Central memory CD8-positive, alpha-beta T cell (primary cell): ENCODE data around the gene EXO5.
"Not testable (repeated sequence)": the region's sequence is repeated elsewhere in the genome, so short reads cannot be mapped to it uniquely, and the experiment has no call there.

ENCODE experiments used
- ATAC-seq: fragments of 150-1000 bp; cut with Tn5 transposase; replicated peaks from 2 replicates; pipeline ENCODE4 v1.10.0; 2022; ENCODE audit warnings: mild to moderate bottlenecking, moderate FRiP score, moderate number of reproducible peaks; ENCODE audit not compliant: poor library complexity, severe bottlenecking; ENCODE audit errors: extremely low read depth
- DNase-seq, 2 donors: peaks; one replicate each; pipeline ENCODE4 v3.0.0; 2021; ENCODE audit warnings: low spot score in 2 of 2
- H3K27ac Mint-ChIP-seq: one replicate; pipeline ENCODE4 v1.8.0; 2022; ENCODE audit warnings: low read depth, mild to moderate bottlenecking, moderate library complexity, mixed read lengths
- H3K27me3 Mint-ChIP-seq: one replicate; pipeline ENCODE4 v1.8.0; 2022; ENCODE audit warnings: mixed read lengths
- H3K36me3 Mint-ChIP-seq: one replicate; pipeline ENCODE4 v1.8.0; 2022; ENCODE audit warnings: mild to moderate bottlenecking, moderate library complexity, mixed read lengths; ENCODE audit not compliant: insufficient read depth
- H3K4me1 Mint-ChIP-seq: one replicate; pipeline ENCODE4 v1.8.0; 2022; ENCODE audit warnings: mixed read lengths
- H3K4me3 Mint-ChIP-seq: one replicate; pipeline ENCODE4 v1.8.0; 2022; ENCODE audit warnings: mild to moderate bottlenecking, moderate library complexity, mixed read lengths
- H3K9me3 Mint-ChIP-seq: one replicate; pipeline ENCODE4 v1.8.0; 2022; ENCODE audit warnings: mixed read lengths

Gene EXO5

GRCh38 chr1:40530735-40531380 lies 22.3 kb downstream of the EXO5 start:
- Mint-ChIP-seq H3K36me3 (peaks cover 5% of the 10 kb centered on the region), H3K27me3 (peaks cover 16% of the 10 kb centered on the region), H3K4me1 (peaks cover 27% of the 10 kb centered on the region), H3K9me3 (peaks cover 6% of the 10 kb centered on the region), H3K27ac (peak overlapping the region; percentile 96), H3K4me3 (peak overlapping the region; percentile 96)
- no peak for ATAC-seq
- no peak for DNase-seq

- Mint-ChIP-seq H3K4me1 (peaks cover 27% of the 10 kb centered on the region), H3K4me3 (peak within 1 kb of the TSS; percentile 96), H3K36me3 (peaks cover 5% of the 10 kb centered on the region), H3K27ac (peak within 1 kb of the TSS; percentile 96), H3K27me3 (peaks cover 10% of the 10 kb centered on the region), H3K9me3 (peaks cover 6% of the 10 kb centered on the region)
- peak; percentile 96 for ATAC-seq
- DNase-seq, result peak; percentile 54 to 72
These were observed 23.0 kb downstream of the EXO5 start, which contains the start of gene ZNF684 for GRCh38 chr1:40531381-40532061. Gene ZNF684, plus strand, starts transcription at chr1:40531637. Its CDS starts 1,530 bp downstream, at chr1:40533167.

- Mint-ChIP-seq H3K27me3 (peaks cover 10% of the 10 kb centered on the region), H3K9me3 (peaks cover 6% of the 10 kb centered on the region), H3K4me3 (peak overlapping the region; percentile 96), H3K36me3 (peaks cover 5% of the 10 kb centered on the region), H3K27ac (peak overlapping the region; percentile 96), H3K4me1 (peaks cover 27% of the 10 kb centered on the region)
- ATAC-seq (no peak), DNase-seq (no peak)
These were observed 23.5 kb downstream of the EXO5 start for GRCh38 chr1:40532062-40532389.

GRCh38 chr1:40532844-40533424 lies 24.4 kb downstream of the EXO5 start:
- Mint-ChIP-seq H3K4me1 (peaks cover 27% of the 10 kb centered on the region), H3K27me3 (peaks cover 10% of the 10 kb centered on the region), H3K4me3 (peak overlapping the region; percentile 96), H3K9me3 (peaks cover 6% of the 10 kb centered on the region), H3K27ac (no peak overlapping the region), H3K36me3 (peaks cover 5% of the 10 kb centered on the region)
- ATAC-seq (no peak), DNase-seq (no peak)

GRCh38 chr1:40534589-40534988 lies 26.0 kb downstream of the EXO5 start:
- H3K4me1 Mint-ChIP-seq, result peaks cover 27% of the 10 kb centered on the region
- peaks cover 6% of the 10 kb centered on the region for H3K9me3 Mint-ChIP-seq
- no peak overlapping the region for H3K4me3 Mint-ChIP-seq

GRCh38 chr1:40535732-40536131 lies 27.2 kb downstream of the EXO5 start:
- DNase-seq (no peak), ATAC-seq (no peak)
- Mint-ChIP-seq H3K4me1 (peaks cover 25% of the 10 kb centered on the region), H3K4me3 (no peak overlapping the region), H3K27me3 (no peaks in the 10 kb centered on the region), H3K27ac (no peak overlapping the region), H3K9me3 (peaks cover 6% of the 10 kb centered on the region), H3K36me3 (peaks cover 8% of the 10 kb centered on the region)

More at GRCh38 chr1:40534589-40534988, 26.0 kb downstream of the EXO5 start:
- ATAC-seq, result no peak
- Mint-ChIP-seq H3K36me3 (peaks cover 5% of the 10 kb centered on the region), H3K27ac (no peak overlapping the region), H3K27me3 (no peaks in the 10 kb centered on the region)
- DNase-seq, result no peak

- DNase-seq, result no peak
- Mint-ChIP-seq H3K27me3 (no peaks in the 10 kb centered on the region), H3K4me1 (no peaks in the 10 kb centered on the region), H3K27ac (no peak overlapping the region), H3K9me3 (no peaks in the 10 kb centered on the region), H3K4me3 (no peak overlapping the region), H3K36me3 (peaks cover 15% of the 10 kb centered on the region)
- ATAC-seq, result no peak
These were observed 30.8 kb downstream of the EXO5 start for GRCh38 chr1:40539338-40539737.

- Mint-ChIP-seq H3K4me1 (no peaks in the 10 kb centered on the region), H3K4me3 (no peak overlapping the region), H3K27ac (no peak overlapping the region), H3K9me3 (peaks cover 16% of the 10 kb centered on the region), H3K36me3 (peaks cover 14% of the 10 kb centered on the region), H3K27me3 (no peaks in the 10 kb centered on the region)
- DNase-seq (no peak), ATAC-seq (no peak)
These were observed 38.4 kb downstream of the EXO5 start for GRCh38 chr1:40546957-40547356.

GRCh38 chr1:40553017-40553416 lies 44.5 kb downstream of the EXO5 start:
- H3K9me3 Mint-ChIP-seq, result no peaks in the 10 kb centered on the region
- ATAC-seq (no peak), DNase-seq (no peak)
- H3K36me3 Mint-ChIP-seq, result peaks cover 2% of the 10 kb centered on the region
- no peak overlapping the region for H3K4me3 Mint-ChIP-seq
- no peak overlapping the region for H3K27ac Mint-ChIP-seq
- H3K27me3 Mint-ChIP-seq, result no peaks in the 10 kb centered on the region
- H3K4me1 Mint-ChIP-seq, result no peaks in the 10 kb centered on the region

- H3K9me3 Mint-ChIP-seq, ATAC-seq, H3K36me3 Mint-ChIP-seq, H3K4me3 Mint-ChIP-seq, H3K27me3 Mint-ChIP-seq, H3K4me1 Mint-ChIP-seq, DNase-seq, H3K27ac Mint-ChIP-seq: not testable (repeated sequence)
These were observed 46.2 kb downstream of the EXO5 start for GRCh38 chr1:40554807-40555206.

GRCh38 chr1:40556121-40556520 lies 47.6 kb downstream of the EXO5 start:
- Mint-ChIP-seq H3K36me3 (no peaks in the 10 kb centered on the region), H3K27ac (no peak overlapping the region), H3K27me3 (peaks cover 6% of the 10 kb centered on the region), H3K4me3 (no peak overlapping the region), H3K4me1 (no peaks in the 10 kb centered on the region), H3K9me3 (no peaks in the 10 kb centered on the region)
- no peak for ATAC-seq
- DNase-seq, result no peak

- not testable (repeated sequence) for DNase-seq, H3K4me1 Mint-ChIP-seq, H3K9me3 Mint-ChIP-seq, H3K36me3 Mint-ChIP-seq, H3K4me3 Mint-ChIP-seq, H3K27ac Mint-ChIP-seq, ATAC-seq
- peaks cover 19% of the 10 kb centered on the region for H3K27me3 Mint-ChIP-seq
These were observed 49.7 kb downstream of the EXO5 start for GRCh38 chr1:40558241-40558640.

GRCh38 chr1:40562185-40562584 lies 53.6 kb downstream of the EXO5 start:
- Mint-ChIP-seq H3K27ac (no peak overlapping the region), H3K9me3 (no peaks in the 10 kb centered on the region), H3K4me1 (no peaks in the 10 kb centered on the region), H3K4me3 (no peak overlapping the region), H3K27me3 (peaks cover 39% of the 10 kb centered on the region), H3K36me3 (no peaks in the 10 kb centered on the region)
- DNase-seq (no peak), ATAC-seq (no peak)
